B cell (primary cell): ENCODE data around the gene LGALS7. TPM values are rescaled to one million over a fixed set of nuclear protein-coding genes. Genes with fewer than 3 reads are reported as not detected.
"Not testable (repeated sequence)": the region's sequence is repeated elsewhere in the genome, so short reads cannot be mapped to it uniquely, and the experiment has no call there.

ENCODE experiments used
- ATAC-seq: fragments of 200-7000 bp; cut with Tn5 transposase; one replicate; pipeline ENCODE4 v1.10.0; 2021; ENCODE audit warnings: low read depth, mild to moderate bottlenecking, moderate number of reproducible peaks, moderate library complexity
- CTCF ChIA-PET: fragments of 350-600 bp; sonication (Branson Sonifier 250); formaldehyde crosslinking; loops from one replicate; lab custom pipeline; 2021; ENCODE audit warnings: antibody characterized with exemption, inconsistent platforms; lab: Charles Lee
- POLR2A ChIA-PET: fragments of 350-600 bp; sonication (Branson Sonifier 250); formaldehyde crosslinking; loops from one replicate; lab custom pipeline; 2021; ENCODE audit warnings: antibody characterized with exemption; lab: Charles Lee
- DNase-seq: peaks from one replicate; pipeline ENCODE4 v3.0.0; 2013
- H2AFZ ChIP-seq: 2 replicates; pipeline ENCODE4 v1.6.1; 2012; ENCODE audit warnings: mild to moderate bottlenecking, low read depth, low read length; ENCODE audit not compliant: insufficient read depth, poor library complexity, severe bottlenecking
- H3K27ac ChIP-seq, 2 donors: 1 replicate in 1 of 2; 2 replicates in 1 of 2; pipeline ENCODE4 v1.5.1; 2012 to 2013; ENCODE audit warnings: low read length in 2 of 2, mild to moderate bottlenecking in 2 of 2, moderate library complexity in 1 of 2
- H3K27me3 ChIP-seq, 4 experiments: fragments of 200-600 bp in 1 of 4; sonication (generic) in 1 of 4; replicated peaks in 1 of 4; 1 replicate in 2 of 4; 2 replicates in 2 of 4; pipeline versions ENCODE4 v1.6.1 to v1.7.0; 2013 to 2016; ENCODE audit warnings: low read length in 3 of 4, mild to moderate bottlenecking in 2 of 4, mixed read lengths in 1 of 4, moderate library complexity in 1 of 4; ENCODE audit not compliant: insufficient read depth in 4 of 4, control insufficient read depth in 3 of 4; ENCODE audit errors: control extremely low read depth in 1 of 4
- H3K36me3 ChIP-seq, 2 experiments: replicated peaks in 1 of 2; 1 replicate in 1 of 2; 2 replicates in 1 of 2; pipeline versions ENCODE4 v1.6.1 to v1.7.1; 2013; ENCODE audit warnings: low read length in 1 of 2; ENCODE audit not compliant: insufficient read depth in 2 of 2, control insufficient read depth in 1 of 2; ENCODE audit errors: control extremely low read depth in 1 of 2, extremely low read depth in 1 of 2
- H3K4me1 ChIP-seq, 2 donors: fragments of 200-600 bp in 1 of 2; sonication (generic) in 1 of 2; 1 replicate in 1 of 2; 2 replicates in 1 of 2; pipeline versions ENCODE4 v1.5.1 to v1.6.1; 2013 to 2017; ENCODE audit warnings: low read length in 2 of 2; ENCODE audit not compliant: control insufficient read depth in 2 of 2, insufficient read depth in 2 of 2
- H3K4me2 ChIP-seq: replicated peaks from 2 replicates; pipeline ENCODE3; 2012; ENCODE audit warnings: mild to moderate bottlenecking, low read depth, low read length; ENCODE audit not compliant: poor library complexity, severe bottlenecking
- H3K4me3 ChIP-seq, 5 experiments: fragments of 200-600 bp in 1 of 5; sonication (generic) in 1 of 5; 1 replicate in 3 of 5; 2 replicates in 2 of 5; pipeline versions ENCODE4 v1.5.1 to v1.7.0; 2011 to 2016; ENCODE audit warnings: low read length in 4 of 5, mild to moderate bottlenecking in 4 of 5, low read depth in 2 of 5, control low read depth in 1 of 5, moderate library complexity in 1 of 5; ENCODE audit not compliant: insufficient read depth in 1 of 5; ENCODE audit errors: control extremely low read depth in 1 of 5, extremely low read depth in 1 of 5
- H3K79me2 ChIP-seq: fragments of 200-600 bp; sonication (generic); one replicate; pipeline ENCODE4 v1.6.0; 2016; ENCODE audit warnings: low read length; ENCODE audit not compliant: control insufficient read depth, insufficient read depth
- H3K9ac ChIP-seq: fragments of 200-600 bp; sonication (generic); 2 replicates; pipeline ENCODE4 v1.6.1; 2017; ENCODE audit warnings: mild to moderate bottlenecking, low read length, moderate library complexity
- H3K9me3 ChIP-seq, 3 donors: one replicate each; pipeline versions ENCODE4 v1.6.1 to v1.7.1; 2013; ENCODE audit warnings: low read length in 2 of 3; ENCODE audit not compliant: control insufficient read depth in 2 of 3, insufficient read depth in 1 of 3; ENCODE audit errors: control extremely low read depth in 1 of 3
- H4K20me1 ChIP-seq: 2 replicates; pipeline ENCODE4 v1.6.0; 2012; ENCODE audit warnings: mild to moderate bottlenecking, low read length; ENCODE audit not compliant: insufficient read depth, control insufficient read depth, poor library complexity, severe bottlenecking
- H3K27ac Mint-ChIP-seq: one replicate; pipeline ENCODE4 v1.8.0; 2021; ENCODE audit warnings: mixed read lengths
- H3K27me3 Mint-ChIP-seq: one replicate; pipeline ENCODE4 v1.8.0; 2021; ENCODE audit warnings: mixed read lengths
- H3K4me1 Mint-ChIP-seq: one replicate; pipeline ENCODE4 v1.8.0; 2021; ENCODE audit warnings: mixed read lengths
- H3K4me3 Mint-ChIP-seq: one replicate; pipeline ENCODE4 v1.8.0; 2021; ENCODE audit warnings: mixed read lengths
- H3K9me3 Mint-ChIP-seq: one replicate; pipeline ENCODE4 v1.8.0; 2022; ENCODE audit warnings: mixed read lengths; ENCODE audit not compliant: insufficient read depth
- EZH2 ChIP-seq: IDR thresholded peaks from 2 replicates; pipeline ENCODE4 v1.6.1; 2012; ENCODE audit warnings: borderline replicate concordance, low read depth, mild to moderate bottlenecking, moderate library complexity, low read length; ENCODE audit not compliant: insufficient read depth, poor library complexity, severe bottlenecking
- WGBS: methylation state at CpG from one replicate; pipeline ENCODE4 v1.1.5; 2013; ENCODE audit warnings: missing lambda C conversion rate; ENCODE audit not compliant: insufficient coverage; 5-methylcytosine and 5-hydroxymethylcytosine counted together
- intact Hi-C: fragments of 100-400 bp; cut with micrococcal nuclease; formaldehyde crosslinking; loops from one replicate; pipeline ENCODE4 v1.10.0; 2022
- polyA plus RNA-seq: library from polyadenylated mRNA; depleted of rRNA; stranded (reverse); fragments of >200 nt; gene quantifications from 2 replicates; pipeline ENCODE4 v1.2.3, GENCODE V29; 2012
- total RNA-seq, 2 donors: library from RNA; stranded (reverse); fragments of 120-200 nt in 1 of 2; gene quantifications; 1 replicate in 1 of 2; 2 replicates in 1 of 2; pipeline versions ENCODE4 v1.2.3 to v1.2.4, GENCODE V29; 2013 to 2022
- TF ChIP-seq, protein P1 (sequence below): fragments of 200-600 bp; IDR thresholded peaks from one replicate; pipeline ENCODE4 v1.8.0; 2022; ENCODE audit warnings: antibody characterized with exemption, mild to moderate bottlenecking

The LGALS7 gene
- total and polyA plus RNA-seq, 2 donors (not counting 1 experiment from before 2014, with no cell fraction given): not detected

DNA sequence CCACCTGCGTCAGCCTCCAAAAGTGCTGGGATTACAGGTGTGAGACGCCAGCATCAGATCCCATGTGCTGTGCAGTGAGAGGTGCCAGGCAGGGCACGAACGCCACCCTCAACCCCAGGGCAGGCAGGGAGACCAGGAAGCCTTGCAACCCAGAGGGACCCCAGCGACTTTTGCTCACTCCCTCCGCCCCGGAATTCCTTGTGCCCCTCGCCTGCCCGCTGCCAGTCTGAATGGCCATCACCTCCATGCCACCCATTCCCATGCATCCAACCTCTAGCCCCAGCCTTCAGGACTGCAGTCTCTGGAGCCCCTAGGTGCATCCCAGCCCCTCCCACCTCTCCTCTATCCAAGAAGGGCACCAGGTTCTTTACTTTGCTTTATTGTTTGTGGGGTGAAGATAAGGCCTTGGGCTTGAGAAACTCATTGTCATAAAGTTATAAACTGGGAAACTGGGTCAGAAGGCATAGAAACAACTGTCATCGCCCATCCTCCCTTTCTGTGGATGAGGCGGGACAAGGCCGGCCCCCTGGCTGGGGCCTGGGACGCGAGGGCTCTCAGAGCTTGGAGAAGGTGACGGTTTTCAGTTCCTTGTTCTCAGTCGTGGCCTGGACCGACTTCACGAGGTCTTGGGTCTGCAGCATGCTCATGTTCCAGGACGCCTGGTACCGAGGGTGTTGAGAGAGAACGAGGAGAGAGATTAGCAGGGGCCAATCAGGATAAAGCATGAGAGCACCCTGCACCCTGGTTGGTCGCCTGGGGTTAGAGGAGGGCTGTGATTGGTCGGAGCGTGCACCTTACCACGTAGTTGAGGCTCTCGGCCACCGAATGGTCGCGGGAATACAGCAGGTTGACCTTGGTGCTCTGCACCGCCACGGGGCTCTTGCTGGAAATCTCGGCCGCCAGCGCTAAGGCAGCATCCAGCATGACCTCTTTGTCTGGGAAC, 42.0 kb upstream of the LGALS7 start:
- Histone ChIP-seq H3K9ac (no peak overlapping the region), H3K4me1 (no peaks in the 10 kb centered on the region), H3K36me3 (peaks cover 0 to 38% of the 10 kb centered on the region in 2 experiments), H4K20me1 (peaks cover 19% of the 10 kb centered on the region), H3K27ac (no peak overlapping the region), H3K4me3 (no peak overlapping the region), H3K79me2 (no peaks in the 10 kb centered on the region), H3K27me3 (no peaks in the 10 kb centered on the region), H3K4me2 (no peak overlapping the region), H2AFZ (no peak overlapping the region), H3K9me3 (no peaks in the 10 kb centered on the region)
- Mint-ChIP-seq H3K4me1 (peaks cover 2% of the 10 kb centered on the region), H3K27me3 (no peaks in the 10 kb centered on the region), H3K4me3 (no peak overlapping the region), H3K9me3 (no peaks in the 10 kb centered on the region), H3K27ac (peak overlapping the region; percentile 32)
- DNase-seq (no peak), ATAC-seq (no peak)
- ChIA-PET CTCF (interaction anchor here (1.8 kb wide), 1 partner anchor 72 kb away, joined by 5 read pairs; no protein-coding TSS in a partner anchor), POLR2A (no interaction called here)
- intact Hi-C loops: no loop called here
- TF ChIP-seq, protein P1, sequence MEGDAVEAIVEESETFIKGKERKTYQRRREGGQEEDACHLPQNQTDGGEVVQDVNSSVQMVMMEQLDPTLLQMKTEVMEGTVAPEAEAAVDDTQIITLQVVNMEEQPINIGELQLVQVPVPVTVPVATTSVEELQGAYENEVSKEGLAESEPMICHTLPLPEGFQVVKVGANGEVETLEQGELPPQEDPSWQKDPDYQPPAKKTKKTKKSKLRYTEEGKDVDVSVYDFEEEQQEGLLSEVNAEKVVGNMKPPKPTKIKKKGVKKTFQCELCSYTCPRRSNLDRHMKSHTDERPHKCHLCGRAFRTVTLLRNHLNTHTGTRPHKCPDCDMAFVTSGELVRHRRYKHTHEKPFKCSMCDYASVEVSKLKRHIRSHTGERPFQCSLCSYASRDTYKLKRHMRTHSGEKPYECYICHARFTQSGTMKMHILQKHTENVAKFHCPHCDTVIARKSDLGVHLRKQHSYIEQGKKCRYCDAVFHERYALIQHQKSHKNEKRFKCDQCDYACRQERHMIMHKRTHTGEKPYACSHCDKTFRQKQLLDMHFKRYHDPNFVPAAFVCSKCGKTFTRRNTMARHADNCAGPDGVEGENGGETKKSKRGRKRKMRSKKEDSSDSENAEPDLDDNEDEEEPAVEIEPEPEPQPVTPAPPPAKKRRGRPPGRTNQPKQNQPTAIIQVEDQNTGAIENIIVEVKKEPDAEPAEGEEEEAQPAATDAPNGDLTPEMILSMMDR: no peak
- TF ChIP-seq EZH2: no peak
- 97% methylated on average over 33 of the region's 34 CpGs for WGBS

DNA sequence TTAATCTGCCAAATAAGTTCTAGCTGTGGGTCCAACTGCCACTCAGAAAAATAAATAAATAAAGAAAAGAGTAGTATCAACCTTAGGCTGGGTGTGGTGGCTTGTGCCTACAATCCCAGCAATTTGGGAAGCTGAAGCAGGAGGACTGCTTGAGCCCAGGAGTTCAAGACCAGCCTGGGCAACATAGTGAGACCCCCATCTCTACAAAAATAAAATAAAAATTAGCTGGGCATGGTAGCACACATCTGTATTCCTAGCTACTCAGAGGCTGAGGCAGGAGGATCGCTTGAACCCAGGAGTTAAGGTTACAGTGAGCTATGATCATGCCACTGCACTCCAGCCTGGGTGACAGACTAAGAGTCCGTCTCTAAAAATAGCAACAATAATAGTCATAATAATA, 40.6 kb upstream of the LGALS7 start:
- H3K4me3 Mint-ChIP-seq, H3K27me3 Mint-ChIP-seq, H3K9ac ChIP-seq, H2AFZ ChIP-seq, DNase-seq, H3K27me3 ChIP-seq, H3K4me1 ChIP-seq, H3K4me2 ChIP-seq, intact Hi-C loops, ATAC-seq, H3K9me3 Mint-ChIP-seq, H3K27ac ChIP-seq, H3K9me3 ChIP-seq, H3K27ac Mint-ChIP-seq, H3K4me1 Mint-ChIP-seq, H3K4me3 ChIP-seq, H3K79me2 ChIP-seq: not testable (repeated sequence)
- H3K36me3 ChIP-seq: peaks cover 0 to 35% of the 10 kb centered on the region in 2 experiments
- ChIA-PET POLR2A (interaction anchor here (0.6 kb wide), 1 partner anchor 602 kb away, joined by 3 read pairs; no protein-coding TSS in a partner anchor), CTCF (interaction anchor here (0.9 to 1.8 kb wide), 2 partner anchors 12 to 74 kb away, joined by 4 to 5 read pairs; no protein-coding TSS in a partner anchor)
- no CpG with 5 or more reads among the region's 2 CpGs for WGBS
- H4K20me1 ChIP-seq: peaks cover 10% of the 10 kb centered on the region
